ENCODE results near the gene CDK14. TPM values are rescaled to one million over a fixed set of nuclear protein-coding genes. Genes with fewer than 3 reads are reported as not detected.

Gene CDK14
- total and polyA plus RNA-seq, 11 donors = 2.9 to 37.7 (median 21.3) TPM

DNA sequence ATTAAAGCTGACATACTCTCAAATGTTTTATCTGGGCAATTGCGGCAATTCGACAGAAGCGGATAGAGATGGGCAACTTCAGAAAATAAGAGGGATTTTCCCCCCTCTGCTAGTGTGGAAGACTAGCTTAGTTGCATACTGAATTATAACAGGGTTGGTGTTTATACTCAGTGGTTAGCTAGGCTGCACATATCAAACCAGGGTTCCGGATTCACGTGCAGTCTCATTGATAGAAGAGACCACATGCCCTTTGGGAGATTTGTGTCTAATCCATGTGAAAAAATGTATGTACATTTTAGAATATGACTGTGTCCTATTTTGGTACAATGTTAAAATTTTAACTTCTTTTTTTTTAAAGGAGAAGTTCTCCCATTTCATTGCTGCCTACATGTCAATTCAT, 531.2 kb downstream of the CDK14 start:
- Histone ChIP-seq H3K4me3 (no peak overlapping the region), H3K36me3 (no peaks in the 10 kb centered on the region), H3K4me1 (peaks cover 0 to 2% (median 0%) of the 10 kb centered on the region in 12 donors), H3K9me3 (no peaks in the 10 kb centered on the region), H3K27ac (no peak overlapping the region), H3K27me3 (no peaks in the 10 kb centered on the region)
- ATAC-seq (no peak), DNase-seq (no peak)
- WGBS, 4 donors = 79 to 90% (median 80%) methylated on average over 5 of the region's 5 CpGs
- TF ChIP-seq, protein P1, sequence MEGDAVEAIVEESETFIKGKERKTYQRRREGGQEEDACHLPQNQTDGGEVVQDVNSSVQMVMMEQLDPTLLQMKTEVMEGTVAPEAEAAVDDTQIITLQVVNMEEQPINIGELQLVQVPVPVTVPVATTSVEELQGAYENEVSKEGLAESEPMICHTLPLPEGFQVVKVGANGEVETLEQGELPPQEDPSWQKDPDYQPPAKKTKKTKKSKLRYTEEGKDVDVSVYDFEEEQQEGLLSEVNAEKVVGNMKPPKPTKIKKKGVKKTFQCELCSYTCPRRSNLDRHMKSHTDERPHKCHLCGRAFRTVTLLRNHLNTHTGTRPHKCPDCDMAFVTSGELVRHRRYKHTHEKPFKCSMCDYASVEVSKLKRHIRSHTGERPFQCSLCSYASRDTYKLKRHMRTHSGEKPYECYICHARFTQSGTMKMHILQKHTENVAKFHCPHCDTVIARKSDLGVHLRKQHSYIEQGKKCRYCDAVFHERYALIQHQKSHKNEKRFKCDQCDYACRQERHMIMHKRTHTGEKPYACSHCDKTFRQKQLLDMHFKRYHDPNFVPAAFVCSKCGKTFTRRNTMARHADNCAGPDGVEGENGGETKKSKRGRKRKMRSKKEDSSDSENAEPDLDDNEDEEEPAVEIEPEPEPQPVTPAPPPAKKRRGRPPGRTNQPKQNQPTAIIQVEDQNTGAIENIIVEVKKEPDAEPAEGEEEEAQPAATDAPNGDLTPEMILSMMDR (IDR thresholded peaks at IDR 0.05) = no peak
- no peak for TF ChIP-seq POLR2A (IDR thresholded peaks at IDR 0.05)
- intact Hi-C loops (cut with DNase I) = no loop called here

- Histone ChIP-seq H3K27ac (no peak overlapping the region), H3K36me3 (no peaks in the 10 kb centered on the region), H3K9me3 (no peaks in the 10 kb centered on the region), H3K4me1 (peaks cover 0 to 2% (median 0%) of the 10 kb centered on the region in 12 donors), H3K4me3 (no peak overlapping the region), H3K27me3 (no peaks in the 10 kb centered on the region)
- TF ChIP-seq, protein P1 (IDR thresholded peaks at IDR 0.05) = no peak
- TF ChIP-seq POLR2A (IDR thresholded peaks at IDR 0.05) = no peak
- no peak for ATAC-seq
- WGBS, 4 donors = 52 to 65% (median 59%) methylated on average over 3 of the region's 3 CpGs
- no peak for DNase-seq
- intact Hi-C loops (cut with DNase I) = no loop called here
These were observed 531.8 kb downstream of the CDK14 start for GRCh38 chr7:91127959-91128358.

DNA sequence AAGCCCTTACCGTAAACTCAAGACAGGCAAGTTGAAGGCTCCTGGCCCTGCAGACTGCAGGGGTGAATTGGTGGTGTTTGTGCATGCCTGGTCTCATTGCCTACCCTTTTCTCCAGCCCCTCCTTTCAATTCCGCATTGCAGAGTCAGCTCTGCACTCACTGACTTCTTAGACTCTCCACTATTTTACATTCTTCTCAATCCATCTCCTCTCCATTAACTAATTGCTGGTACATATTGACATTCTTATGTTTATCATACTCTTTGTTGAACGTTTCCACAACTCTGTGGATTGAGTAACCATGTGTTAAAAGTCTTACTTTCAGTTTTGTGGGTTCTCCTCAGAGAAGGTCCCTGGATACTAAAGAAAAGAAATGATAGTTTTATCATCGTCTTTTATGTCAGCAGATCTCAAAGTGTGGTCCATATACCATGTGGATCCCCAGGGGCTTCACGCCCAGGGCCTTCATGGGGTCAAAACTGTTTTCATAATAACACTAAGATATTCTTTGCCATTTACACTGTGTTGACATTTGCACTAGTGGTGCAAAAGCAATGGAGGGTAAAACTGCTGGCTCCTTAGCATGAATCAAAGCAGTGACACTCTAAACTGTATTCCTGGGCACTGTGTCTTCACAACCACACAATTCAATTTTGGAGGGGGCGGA, 532.7 kb downstream of the CDK14 start:
- no peaks in the 10 kb centered on the region for H3K27me3 ChIP-seq
- H3K4me3 ChIP-seq = peak overlapping the region in 2 of 12 donors; percentile 5 to 25
- DNase-seq = no peak
- H3K27ac ChIP-seq = no peak overlapping the region
- H3K36me3 ChIP-seq = no peaks in the 10 kb centered on the region
- intact Hi-C loops (cut with DNase I) = no loop called here
- no peak for ATAC-seq
- 76 to 83% (median 81%) methylated on average over 6 of the region's 6 CpGs for WGBS, 4 donors
- TF ChIP-seq POLR2A (IDR thresholded peaks at IDR 0.05) = no peak
- TF ChIP-seq, protein P1 (IDR thresholded peaks at IDR 0.05) = no peak
- H3K4me1 ChIP-seq = peaks cover 0 to 2% (median 0%) of the 10 kb centered on the region in 12 donors
- no peaks in the 10 kb centered on the region for H3K9me3 ChIP-seq

DNA sequence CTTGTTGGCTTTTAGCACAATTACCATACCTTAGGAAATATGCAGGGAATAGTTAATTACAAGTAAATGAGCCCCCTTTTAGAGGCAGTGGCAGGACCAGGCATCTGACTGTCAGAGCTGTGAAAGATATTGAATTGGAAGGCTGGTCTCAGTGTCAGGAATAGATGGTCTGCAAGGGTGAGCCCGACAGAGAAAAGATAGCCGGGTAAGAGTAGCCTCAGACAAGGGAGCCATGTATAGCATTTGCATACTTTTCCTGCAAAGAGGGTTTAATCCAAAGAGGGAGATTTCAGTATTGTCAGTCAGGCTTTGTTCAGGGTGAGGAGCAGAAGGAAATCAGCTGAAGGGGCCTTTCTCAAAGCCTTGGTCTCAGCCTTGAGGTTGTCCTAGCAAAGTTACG, 539.2 kb downstream of the CDK14 start:
- Histone ChIP-seq H3K27ac (no peak overlapping the region), H3K4me3 (no peak overlapping the region), H3K36me3 (no peaks in the 10 kb centered on the region), H3K9me3 (no peaks in the 10 kb centered on the region), H3K27me3 (no peaks in the 10 kb centered on the region), H3K4me1 (peaks cover 0 to 4% (median 0%) of the 10 kb centered on the region in 12 donors)
- no peak for ATAC-seq
- DNase-seq = no peak
- no peak for TF ChIP-seq POLR2A (IDR thresholded peaks at IDR 0.05)
- TF ChIP-seq, protein P1 (IDR thresholded peaks at IDR 0.05) = no peak
- 79 to 89% (median 86%) methylated on average over 3 of the region's 3 CpGs for WGBS, 4 donors
- intact Hi-C loops (cut with DNase I) = no loop called here

Measured in heart left ventricle (tissue), 16 donors.